Epithelial cell of proximal tubule (primary cell): ENCODE results near the gene WNT2. TPM values are rescaled to one million over a fixed set of nuclear protein-coding genes. Genes with fewer than 3 reads are reported as not detected.
"Not testable (repeated sequence)": the region's sequence is repeated elsewhere in the genome, so short reads cannot be mapped to it uniquely, and the experiment has no call there.

Source experiments
- DNase-seq: peaks from one replicate; pipeline ENCODE4 v3.0.0-alpha.2; 2011; ENCODE audit warnings: low read depth
- H3K4me3 ChIP-seq: 2 replicates; pipeline ENCODE4 v1.5.1; 2011; ENCODE audit warnings: low read depth, mild to moderate bottlenecking, low read length
- CTCF ChIP-seq: conservative IDR thresholded peaks from 2 replicates; pipeline ENCODE4 v1.5.1; 2012; ENCODE audit warnings: low read depth, mild to moderate bottlenecking, low read length
- total RNA-seq: library from RNA; depleted of rRNA; stranded (reverse); fragments of >200 nt; gene quantifications from 2 replicates; pipeline ENCODE4 v1.2.3, GENCODE V29; 2015

Gene WNT2
- total RNA-seq, 1 donor from 2014 or later = not detected

- no peak for TF ChIP-seq CTCF
- no peak for DNase-seq
- H3K4me3 ChIP-seq = no peak overlapping the region
These were observed 9.3 kb downstream of the WNT2 start for GRCh38 chr7:117313582-117313981.

GRCh38 chr7:117312593-117313580 is 10.0 kb downstream of the WNT2 start:
- peak; percentile 41 for TF ChIP-seq CTCF
- H3K4me3 ChIP-seq = no peak overlapping the region
- DNase-seq = no peak

GRCh38 chr7:117308891-117309290 is 14.0 kb downstream of the WNT2 start:
- TF ChIP-seq CTCF = no peak
- DNase-seq = no peak

GRCh38 chr7:117302396-117302795 is 20.5 kb downstream of the WNT2 start:
- no peak for DNase-seq
- no peak overlapping the region for H3K4me3 ChIP-seq
- TF ChIP-seq CTCF = no peak

More at GRCh38 chr7:117308891-117309290, 14.0 kb downstream of the WNT2 start:
- H3K4me3 ChIP-seq = no peak overlapping the region

- not testable (repeated sequence) for DNase-seq, H3K4me3 ChIP-seq
These were observed 22.4 kb downstream of the WNT2 start for GRCh38 chr7:117300506-117300905.

GRCh38 chr7:117297606-117298005 is 25.3 kb downstream of the WNT2 start:
- no peak for TF ChIP-seq CTCF
- DNase-seq = no peak
- no peak overlapping the region for H3K4me3 ChIP-seq

GRCh38 chr7:117296066-117296465 is 26.8 kb downstream of the WNT2 start:
- no peak for TF ChIP-seq CTCF
- no peak overlapping the region for H3K4me3 ChIP-seq
- DNase-seq = no peak
